Astrocyte (in vitro differentiated cells and primary cell): Measurements from ENCODE around the gene USP34.
"Not testable (repeated sequence)": the region's sequence is repeated elsewhere in the genome, so short reads cannot be mapped to it uniquely, and the experiment has no call there.

Experiments
- EZH2 ChIP-seq: IDR thresholded peaks from 2 replicates; pipeline ENCODE4 v1.6.1; 2012; ENCODE audit warnings: mild to moderate bottlenecking, low read length, inconsistent platforms; ENCODE audit not compliant: insufficient read depth
- TF ChIP-seq, protein P1 (sequence below): IDR thresholded peaks from 2 replicates; pipeline ENCODE4 v1.5.1; 2011; ENCODE audit warnings: low read depth, mild to moderate bottlenecking, inconsistent platforms, low read length, moderate library complexity; ENCODE audit not compliant: insufficient read depth

DNA sequence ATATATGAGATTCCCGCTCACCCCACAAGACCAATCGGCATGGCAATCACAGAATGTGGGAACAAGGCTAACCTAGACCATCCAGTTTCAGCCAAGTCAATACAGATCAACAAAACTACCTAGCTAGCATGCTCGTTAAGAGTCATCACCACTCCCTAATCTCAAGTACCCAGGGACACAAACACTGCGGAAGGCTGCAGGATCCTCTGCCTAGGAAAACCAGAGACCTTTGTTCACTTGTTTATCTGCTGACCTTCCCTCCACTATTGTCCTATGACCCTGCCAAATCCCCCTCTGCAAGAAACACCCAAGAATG lies 90.0 kb downstream of the USP34 start:
- TF ChIP-seq, protein P1, sequence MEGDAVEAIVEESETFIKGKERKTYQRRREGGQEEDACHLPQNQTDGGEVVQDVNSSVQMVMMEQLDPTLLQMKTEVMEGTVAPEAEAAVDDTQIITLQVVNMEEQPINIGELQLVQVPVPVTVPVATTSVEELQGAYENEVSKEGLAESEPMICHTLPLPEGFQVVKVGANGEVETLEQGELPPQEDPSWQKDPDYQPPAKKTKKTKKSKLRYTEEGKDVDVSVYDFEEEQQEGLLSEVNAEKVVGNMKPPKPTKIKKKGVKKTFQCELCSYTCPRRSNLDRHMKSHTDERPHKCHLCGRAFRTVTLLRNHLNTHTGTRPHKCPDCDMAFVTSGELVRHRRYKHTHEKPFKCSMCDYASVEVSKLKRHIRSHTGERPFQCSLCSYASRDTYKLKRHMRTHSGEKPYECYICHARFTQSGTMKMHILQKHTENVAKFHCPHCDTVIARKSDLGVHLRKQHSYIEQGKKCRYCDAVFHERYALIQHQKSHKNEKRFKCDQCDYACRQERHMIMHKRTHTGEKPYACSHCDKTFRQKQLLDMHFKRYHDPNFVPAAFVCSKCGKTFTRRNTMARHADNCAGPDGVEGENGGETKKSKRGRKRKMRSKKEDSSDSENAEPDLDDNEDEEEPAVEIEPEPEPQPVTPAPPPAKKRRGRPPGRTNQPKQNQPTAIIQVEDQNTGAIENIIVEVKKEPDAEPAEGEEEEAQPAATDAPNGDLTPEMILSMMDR, result not testable (repeated sequence)
- TF ChIP-seq EZH2, result not testable (repeated sequence)
